Stimulated activated CD4-positive, alpha-beta T cell treated with anti-CD3 and anti-CD28 coated beads, Interleukin-12 subunit alpha, Interleukin-12 subunit beta, amount 100 ng/mL, for 24 hours (primary cell): ENCODE measurements around the gene FAM241A.
A peak's percentile ranks its signal among the peaks of the same experiment; 100 is the strongest.

Experiments
- DNase-seq, 2 experiments: peaks; one replicate each; pipeline ENCODE4 v3.0.0-alpha.2; 2020; ENCODE audit warnings: low read depth in 2 of 2

FAM241A gene

DNA sequence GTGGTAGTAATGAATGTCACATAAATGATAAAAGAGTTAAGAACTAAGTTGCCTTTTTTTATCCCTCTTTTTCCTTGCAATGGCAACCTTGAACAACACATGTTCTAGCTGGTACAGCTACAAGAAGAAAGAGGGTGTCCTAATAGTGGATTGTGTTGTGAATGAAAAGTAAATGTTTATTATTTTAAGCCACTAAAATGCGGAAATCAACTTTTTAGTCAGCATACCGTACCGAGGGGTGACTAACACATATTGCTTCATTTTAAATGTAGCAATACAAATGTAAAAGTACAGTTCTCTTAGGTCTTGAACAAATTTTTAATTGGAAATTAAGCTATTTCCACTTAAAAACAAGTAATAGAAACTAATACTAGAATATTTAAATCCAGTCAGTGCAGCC lies 68.6 kb downstream of the FAM241A start:
- DNase-seq, result no peak

DNA sequence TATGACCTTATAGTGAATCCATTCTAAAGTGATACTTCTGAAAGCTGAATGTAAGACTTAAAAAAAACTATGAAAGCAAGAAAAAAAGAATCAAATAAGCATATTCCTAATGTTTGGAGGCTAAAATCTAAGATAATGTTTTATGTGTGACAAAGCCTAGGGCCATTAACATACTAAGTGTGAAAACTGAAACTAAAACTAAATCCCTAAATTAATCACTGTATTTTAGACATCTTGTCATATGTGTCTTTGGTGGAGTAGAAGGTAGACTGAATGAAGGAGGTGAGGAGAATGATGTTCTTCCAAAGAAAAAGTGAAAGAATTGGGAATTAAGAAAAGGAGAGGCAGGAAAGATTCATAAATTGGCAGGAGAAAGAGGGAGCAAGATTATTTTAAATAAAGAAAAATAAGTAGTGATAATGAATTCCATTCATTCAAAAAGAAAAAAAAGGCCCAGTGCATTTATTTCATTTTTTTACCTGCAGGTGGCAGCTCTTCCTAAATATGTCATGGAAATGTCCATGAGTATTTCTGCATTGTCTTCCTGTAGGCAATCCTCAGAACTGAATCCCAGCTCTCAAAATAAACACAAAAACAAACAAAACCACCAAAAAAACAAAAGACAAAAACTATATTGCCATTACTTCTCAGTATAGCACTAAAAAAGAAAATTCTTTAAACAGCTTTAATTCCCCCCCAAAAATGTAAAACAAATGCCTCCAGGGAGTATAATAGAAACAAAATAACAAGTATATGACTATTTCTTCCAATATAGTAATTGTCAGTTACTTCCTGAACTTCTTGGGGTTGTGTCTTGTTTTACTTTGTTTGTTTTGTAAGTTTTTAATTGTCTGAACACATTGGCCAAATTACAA lies 69.4 kb downstream of the FAM241A start:
- no peak for DNase-seq

DNA sequence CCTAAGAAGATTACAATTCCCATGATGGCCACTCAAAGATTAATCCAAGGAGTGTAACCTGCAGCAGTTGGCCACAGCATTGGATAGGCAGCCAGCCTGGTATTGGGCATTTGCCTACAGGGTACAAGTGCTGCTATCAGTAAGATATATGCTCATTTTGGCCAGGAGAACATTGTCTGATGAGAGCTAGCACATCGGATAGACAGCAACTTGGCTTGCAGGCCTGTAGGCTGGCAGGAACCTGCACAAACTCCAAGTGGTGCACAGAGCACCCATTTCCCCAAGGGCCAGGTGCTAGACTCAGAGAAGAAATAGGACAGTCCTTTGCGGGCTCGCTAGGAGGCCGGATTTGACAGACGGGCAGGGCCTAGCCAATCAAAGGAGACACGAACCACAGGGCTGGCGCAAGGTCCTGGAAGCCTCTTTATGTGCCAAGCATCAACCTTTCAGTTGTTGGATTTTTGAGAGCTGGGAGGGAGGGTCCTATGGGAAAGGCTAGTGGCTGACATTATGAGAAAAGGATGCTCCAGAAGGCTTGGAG lies 74.6 kb downstream of the FAM241A start:
- DNase-seq, result no peak

DNA sequence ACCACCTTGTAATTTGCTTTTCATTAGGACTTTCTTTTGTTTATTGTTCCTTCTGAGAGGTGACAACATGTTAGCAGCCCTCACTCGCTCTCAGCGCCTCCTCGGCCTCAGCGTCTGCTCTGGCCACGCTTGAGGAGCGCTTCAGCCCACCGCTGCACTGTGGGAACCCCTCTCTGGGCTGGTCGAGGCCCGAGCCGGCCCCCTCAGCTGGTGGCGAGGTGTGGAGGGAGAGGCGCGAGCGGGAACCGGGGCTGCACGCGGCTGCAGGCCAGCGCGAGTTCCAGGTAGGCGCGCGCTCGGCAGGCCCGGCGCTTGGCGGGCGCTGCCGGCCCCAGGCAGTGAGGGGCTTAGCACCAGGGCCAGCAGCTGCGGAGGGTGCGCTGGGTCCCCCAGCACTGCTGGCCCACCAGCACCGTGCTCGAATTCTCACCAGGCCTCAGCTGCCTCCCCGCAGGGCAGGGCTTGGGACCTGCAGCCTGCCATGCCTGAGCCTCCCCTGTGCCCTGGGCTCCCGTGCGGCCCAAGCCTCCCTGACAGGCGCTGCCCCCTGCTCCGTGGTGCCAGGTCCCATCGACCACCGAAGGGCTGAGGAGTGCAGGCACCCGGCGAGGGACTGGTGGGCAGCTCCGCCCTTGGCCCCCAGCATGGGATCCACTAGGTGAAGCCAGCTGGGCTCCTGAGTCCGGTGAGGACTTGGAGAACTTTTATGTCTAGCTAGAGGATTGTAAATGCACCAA lies 77.1 kb downstream of the FAM241A start:
- no peak for DNase-seq

DNA sequence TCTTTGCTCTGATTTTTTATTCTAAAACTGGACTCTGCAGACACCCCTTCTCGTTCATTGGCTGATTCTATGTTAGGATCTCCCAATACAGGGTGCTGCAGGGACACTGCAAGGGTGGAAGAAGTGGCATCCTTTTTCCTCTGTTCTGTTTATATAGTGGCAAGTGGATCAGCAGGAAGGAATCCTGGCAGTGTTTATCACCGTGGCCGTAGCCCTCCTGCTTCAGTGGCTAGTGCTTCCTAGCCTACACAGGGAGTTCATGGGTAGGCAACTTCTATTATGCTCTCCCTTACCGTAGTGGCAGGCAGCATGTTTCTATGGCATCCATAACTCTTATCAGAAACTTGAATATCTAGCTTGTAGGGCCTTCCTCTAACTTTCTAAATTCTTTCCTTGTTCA lies 79.9 kb downstream of the FAM241A start:
- no peak for DNase-seq

DNA sequence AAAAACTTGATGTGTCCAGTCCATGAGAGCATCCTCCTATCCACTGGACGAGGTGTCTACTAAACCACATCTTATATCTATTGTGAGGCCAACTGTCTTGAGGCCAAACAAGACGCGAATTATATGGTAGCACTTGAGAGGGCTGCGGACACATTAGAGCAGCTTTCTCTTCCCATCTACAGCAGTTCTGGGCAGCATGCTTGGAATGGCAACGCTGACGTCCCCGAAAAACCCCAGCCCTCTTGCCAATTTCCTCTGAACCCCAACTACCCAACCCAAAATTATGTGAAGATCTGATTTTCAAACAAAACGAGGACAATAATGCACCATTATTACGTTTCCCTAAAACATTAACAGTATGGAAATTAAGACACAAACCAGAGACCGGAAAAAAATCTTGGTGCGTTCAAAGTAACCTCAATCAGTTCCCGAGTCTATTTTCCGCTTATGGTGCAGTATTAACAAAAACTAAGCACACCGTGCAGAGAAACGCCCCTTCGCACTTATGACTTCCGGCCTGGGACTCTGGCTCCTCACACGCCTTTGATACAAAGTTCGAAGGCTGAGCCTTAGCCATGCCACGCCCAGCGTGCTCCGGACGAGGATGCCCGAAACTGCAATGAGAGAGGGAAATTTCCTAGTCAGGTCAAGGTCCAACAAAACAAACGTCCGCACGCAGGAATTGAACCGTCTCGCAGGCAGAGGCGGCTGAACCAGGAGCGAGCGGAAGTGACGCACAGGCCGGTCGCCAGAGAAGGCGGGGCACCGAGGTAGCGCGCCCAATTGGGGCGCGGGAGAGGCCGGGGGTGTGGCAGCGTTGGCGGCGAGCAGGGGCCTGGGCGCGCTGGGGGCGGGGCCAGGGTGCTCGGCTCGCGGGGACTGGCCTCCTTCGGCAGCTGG lies 85.9 kb downstream of the FAM241A start:
- DNase-seq, result peak; percentile 96 to 97

DNA sequence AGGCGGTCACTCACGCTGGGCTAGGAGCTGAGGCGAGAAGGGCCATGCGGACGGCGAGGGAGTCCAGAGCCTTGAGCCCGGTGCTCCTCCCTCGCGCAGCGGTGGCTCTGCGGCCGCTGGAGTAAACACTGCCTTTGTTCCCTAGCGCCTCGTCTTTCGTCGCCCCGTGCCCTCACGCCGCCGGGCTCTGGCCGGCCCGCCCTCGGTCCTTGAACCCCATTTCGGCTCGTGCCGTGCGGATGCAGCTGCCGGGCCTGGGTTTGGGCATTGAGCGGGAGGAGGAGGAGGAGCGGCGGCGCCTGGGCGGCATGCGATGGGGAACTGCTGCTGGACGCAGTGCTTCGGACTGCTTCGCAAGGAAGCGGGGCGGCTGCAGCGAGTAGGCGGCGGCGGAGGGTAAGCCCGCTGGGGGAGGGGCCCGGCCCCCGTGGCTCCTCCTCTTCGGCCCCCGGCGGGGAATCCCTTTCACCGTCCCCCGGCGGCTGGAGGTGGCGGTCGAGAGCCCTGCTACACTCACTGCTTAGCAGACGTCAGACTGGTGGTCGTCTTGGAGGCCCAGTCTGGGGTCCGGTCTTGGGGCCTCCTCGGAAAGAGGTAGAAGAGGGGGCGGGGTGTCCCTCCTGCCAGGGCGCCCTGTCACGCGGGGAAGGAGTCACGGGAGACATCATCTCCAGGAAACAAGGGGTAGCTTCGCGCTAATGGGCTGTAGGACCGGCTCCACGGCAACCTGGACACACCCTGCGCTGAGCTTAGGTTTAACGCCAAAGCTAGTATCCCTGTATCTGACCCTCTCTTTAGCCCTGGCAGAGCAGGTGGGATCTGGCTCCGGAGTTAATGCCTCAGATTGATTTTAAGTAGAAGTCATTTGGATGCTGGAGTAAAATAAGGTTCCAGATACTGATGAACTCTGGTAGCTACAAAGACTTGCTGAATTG lies 86.8 kb downstream of the FAM241A start, which contains the start of gene AP1AR:
TSS of gene AP1AR (plus strand) at position 9 of the 935 bp plus-strand sequence. CDS start at position 314, 305 bp downstream.
- peak; percentile 53 to 70 for DNase-seq

DNA sequence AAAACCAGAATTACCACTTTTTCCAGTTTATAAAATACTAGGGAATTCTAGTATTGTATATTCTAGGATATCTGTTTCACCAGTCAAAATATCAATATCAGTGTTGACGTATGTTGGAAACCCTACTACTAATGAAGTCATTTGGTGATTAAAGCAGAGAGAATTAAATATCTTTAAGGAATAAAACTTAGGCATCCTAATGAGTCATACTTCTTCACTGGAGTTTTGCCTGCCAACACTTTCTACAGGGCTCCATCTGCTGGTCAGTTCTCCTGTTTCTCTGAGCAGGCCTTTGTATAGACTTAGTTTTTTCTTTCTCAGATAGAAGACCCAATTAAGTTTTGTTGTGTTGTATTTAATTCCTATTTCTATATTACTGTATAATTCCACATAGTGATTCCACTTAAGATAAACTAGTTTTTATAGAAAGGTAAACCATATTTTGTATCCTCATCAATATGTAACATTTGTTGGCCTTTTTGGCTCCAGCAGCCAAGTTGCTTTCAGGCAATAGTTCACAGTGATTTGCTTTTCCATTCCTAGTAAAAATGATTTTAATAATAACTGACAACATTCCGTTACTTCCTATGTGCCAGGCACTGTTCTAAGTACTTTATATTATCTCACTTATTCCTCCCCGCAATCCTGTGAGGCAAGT lies 89.8 kb downstream of the FAM241A start:
- DNase-seq, result peak in 1 of 2 experiments; percentile 31

DNA sequence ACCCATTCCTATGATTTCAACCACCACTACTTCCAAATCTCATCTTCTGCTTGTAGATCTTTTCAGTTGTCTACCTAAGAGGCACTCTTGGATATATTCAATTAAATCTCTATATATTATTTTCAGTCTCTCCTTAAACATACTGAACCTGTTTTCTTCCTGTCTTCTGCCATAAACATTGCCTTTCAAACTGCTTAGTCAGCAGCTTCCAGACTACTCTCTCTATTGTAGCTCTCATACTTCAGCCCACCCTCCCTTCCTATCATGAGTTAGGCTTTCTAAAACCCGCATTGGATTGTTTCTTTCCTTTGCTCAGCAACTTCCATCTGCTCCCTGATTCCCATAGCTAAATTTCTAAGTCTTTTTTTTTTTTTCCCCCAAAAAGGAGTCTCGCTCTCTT lies 90.8 kb downstream of the FAM241A start:
- DNase-seq, result no peak

DNA sequence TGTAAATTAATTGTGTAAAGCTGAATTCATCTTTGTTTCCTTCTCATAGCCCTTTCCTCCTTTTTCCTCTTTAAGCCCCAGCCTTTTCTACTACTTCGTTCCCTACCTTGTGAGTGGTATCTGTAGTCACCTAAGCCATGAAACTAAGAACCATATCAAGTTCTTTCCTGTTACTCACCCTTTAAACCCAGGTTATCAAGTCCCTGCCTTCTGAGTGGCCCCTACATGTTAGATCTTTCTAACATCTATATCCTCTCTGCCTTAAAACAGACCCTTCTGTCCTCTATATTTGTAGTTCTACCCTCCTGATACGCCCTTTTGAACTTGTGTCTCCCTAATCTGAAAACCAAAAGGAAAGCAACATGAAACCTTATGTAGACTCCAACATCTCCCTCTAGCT lies 93.6 kb downstream of the FAM241A start:
- no peak for DNase-seq
